BJ (cell line): Measurements from ENCODE around the gene TRPV3. TPM values are rescaled to one million over a fixed set of nuclear protein-coding genes. Genes with fewer than 3 reads are reported as not detected.
A peak's percentile ranks its signal among the peaks of the same experiment; 100 is the strongest.
"Not testable (repeated sequence)": the region's sequence is repeated elsewhere in the genome, so short reads cannot be mapped to it uniquely, and the experiment has no call there.

Source experiments
- CTCF ChIA-PET: fragments of 350-600 bp; formaldehyde crosslinking; extraction: SDS; loops from one replicate; lab custom pipeline; 2021; ENCODE audit warnings: antibody characterized with exemption, inconsistent platforms; lab: Yijun Ruan, JAX
- POLR2A ChIA-PET: fragments of 300-600 bp; sonication (Branson Sonifier 250); formaldehyde crosslinking; extraction: SDS; loops from one replicate; lab custom pipeline; 2021; ENCODE audit warnings: antibody characterized with exemption; lab: Charles Lee
- DNase-seq: peaks from one replicate; pipeline ENCODE4 v3.0.0-alpha.2; 2011; ENCODE audit warnings: low read depth
- H3K27me3 ChIP-seq: 2 replicates; pipeline ENCODE4 v1.6.0; 2011; ENCODE audit warnings: low read length; ENCODE audit not compliant: control insufficient read depth, insufficient read depth
- H3K36me3 ChIP-seq: 2 replicates; pipeline ENCODE4 v1.5.1; 2011; ENCODE audit warnings: low read length; ENCODE audit not compliant: control insufficient read depth, insufficient read depth
- H3K4me3 ChIP-seq: 2 replicates; pipeline ENCODE4 v1.5.1; 2011; ENCODE audit warnings: low read depth, mild to moderate bottlenecking, control low read depth, low read length
- polyA plus RNA-seq: library from polyadenylated mRNA; depleted of rRNA; stranded (reverse); fragments of >200 nt; gene quantifications from 2 replicates; pipeline ENCODE4 v1.2.3, GENCODE V29; 2011
- TF ChIP-seq, protein P1 (sequence below): IDR thresholded peaks from 2 replicates; pipeline ENCODE4 v1.5.1; 2011; ENCODE audit warnings: low read depth, mild to moderate bottlenecking, control low read depth, inconsistent platforms, low read length, moderate library complexity; ENCODE audit not compliant: insufficient read depth

TRPV3 gene
- polyA plus RNA-seq, 1 experiment, result 0.56 TPM

DNA sequence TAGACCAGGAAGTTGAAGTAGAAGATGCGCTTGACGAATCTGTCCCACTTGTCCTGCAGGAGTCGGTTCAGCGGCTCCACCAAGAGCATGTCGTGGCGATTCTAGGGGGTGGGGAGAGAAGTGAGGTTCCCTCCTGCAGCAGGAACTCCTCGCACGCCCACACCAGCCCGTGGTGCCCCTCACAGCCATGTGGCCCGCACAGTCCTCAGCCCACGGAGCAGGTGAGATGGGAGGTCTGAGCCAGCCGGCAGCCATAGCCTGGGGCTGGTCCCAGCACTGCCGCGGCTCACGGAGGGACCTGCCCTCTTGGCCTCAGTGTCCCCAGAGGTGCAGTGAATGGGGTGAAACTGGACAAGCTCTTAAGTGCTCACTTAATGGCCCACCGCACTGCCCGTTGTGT is 28.2 kb upstream of the TRPV3 start:
- no peak for DNase-seq
- TF ChIP-seq, protein P1, sequence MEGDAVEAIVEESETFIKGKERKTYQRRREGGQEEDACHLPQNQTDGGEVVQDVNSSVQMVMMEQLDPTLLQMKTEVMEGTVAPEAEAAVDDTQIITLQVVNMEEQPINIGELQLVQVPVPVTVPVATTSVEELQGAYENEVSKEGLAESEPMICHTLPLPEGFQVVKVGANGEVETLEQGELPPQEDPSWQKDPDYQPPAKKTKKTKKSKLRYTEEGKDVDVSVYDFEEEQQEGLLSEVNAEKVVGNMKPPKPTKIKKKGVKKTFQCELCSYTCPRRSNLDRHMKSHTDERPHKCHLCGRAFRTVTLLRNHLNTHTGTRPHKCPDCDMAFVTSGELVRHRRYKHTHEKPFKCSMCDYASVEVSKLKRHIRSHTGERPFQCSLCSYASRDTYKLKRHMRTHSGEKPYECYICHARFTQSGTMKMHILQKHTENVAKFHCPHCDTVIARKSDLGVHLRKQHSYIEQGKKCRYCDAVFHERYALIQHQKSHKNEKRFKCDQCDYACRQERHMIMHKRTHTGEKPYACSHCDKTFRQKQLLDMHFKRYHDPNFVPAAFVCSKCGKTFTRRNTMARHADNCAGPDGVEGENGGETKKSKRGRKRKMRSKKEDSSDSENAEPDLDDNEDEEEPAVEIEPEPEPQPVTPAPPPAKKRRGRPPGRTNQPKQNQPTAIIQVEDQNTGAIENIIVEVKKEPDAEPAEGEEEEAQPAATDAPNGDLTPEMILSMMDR, result no peak
- ChIA-PET CTCF (no interaction called here), POLR2A (no interaction called here)
- peaks cover 14% of the 10 kb centered on the region for H3K36me3 ChIP-seq
- H3K27me3 ChIP-seq, result no peaks in the 10 kb centered on the region
- H3K4me3 ChIP-seq, result no peak overlapping the region

DNA sequence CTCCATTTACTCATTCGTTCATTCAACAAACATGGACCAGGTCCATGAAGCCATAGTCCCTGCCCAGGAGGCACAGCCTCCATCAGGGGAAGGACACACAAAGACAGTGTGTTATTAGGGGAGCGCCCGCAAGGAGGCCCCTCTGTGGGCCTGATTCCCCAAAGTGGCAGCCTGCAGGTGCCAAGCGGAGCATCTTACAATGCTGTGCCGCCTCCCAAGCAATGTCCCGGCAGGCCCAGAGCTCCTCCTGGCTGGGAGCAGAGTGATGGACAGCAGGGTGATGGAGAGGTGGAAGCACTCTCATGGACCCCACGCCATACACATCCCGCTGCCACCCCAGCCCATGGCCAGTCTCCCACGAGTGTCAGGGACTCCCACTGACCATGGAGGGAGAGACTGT is 25.8 kb upstream of the TRPV3 start:
- DNase-seq, result no peak

DNA sequence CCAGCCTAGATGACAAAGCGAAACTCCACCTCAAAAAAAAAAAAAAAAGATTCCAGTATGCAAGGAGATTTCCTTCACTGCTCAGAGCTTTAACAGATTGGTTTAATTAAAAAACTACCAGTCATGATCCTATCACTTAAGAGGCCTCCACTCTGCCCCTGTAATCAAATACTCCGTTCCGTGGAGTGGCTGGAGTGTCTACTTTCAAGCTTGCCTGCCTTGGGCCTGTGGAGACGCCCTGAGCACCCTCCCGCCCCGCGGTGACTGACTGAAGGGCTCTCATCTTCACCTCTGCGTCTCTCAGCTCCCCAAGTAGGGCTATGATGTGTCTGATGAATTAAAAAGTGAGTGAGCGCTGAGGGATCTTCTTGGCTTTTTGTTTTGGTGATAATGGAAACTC is 25.3 kb upstream of the TRPV3 start:
- TF ChIP-seq, protein P1, result no peak
- Histone ChIP-seq H3K36me3 (peaks cover 5% of the 10 kb centered on the region), H3K27me3 (no peaks in the 10 kb centered on the region), H3K4me3 (no peak overlapping the region)
- POLR2A ChIA-PET, result no interaction called here
- CTCF ChIA-PET, result interaction anchor here (0.6 kb wide), 1 partner anchor 20 kb away, joined by 3 read pairs; no protein-coding TSS in a partner anchor
- no peak for DNase-seq

More for the DNA sequence above, 25.8 kb upstream of the TRPV3 start:
- POLR2A ChIA-PET, result no interaction called here
- CTCF ChIA-PET, result interaction anchor here (1.1 kb wide), 1 partner anchor 12 kb away, joined by 3 read pairs; no protein-coding TSS in a partner anchor
- Histone ChIP-seq H3K4me3 (no peak overlapping the region), H3K27me3 (no peaks in the 10 kb centered on the region), H3K36me3 (peaks cover 7% of the 10 kb centered on the region)
- TF ChIP-seq, protein P1, result no peak

DNA sequence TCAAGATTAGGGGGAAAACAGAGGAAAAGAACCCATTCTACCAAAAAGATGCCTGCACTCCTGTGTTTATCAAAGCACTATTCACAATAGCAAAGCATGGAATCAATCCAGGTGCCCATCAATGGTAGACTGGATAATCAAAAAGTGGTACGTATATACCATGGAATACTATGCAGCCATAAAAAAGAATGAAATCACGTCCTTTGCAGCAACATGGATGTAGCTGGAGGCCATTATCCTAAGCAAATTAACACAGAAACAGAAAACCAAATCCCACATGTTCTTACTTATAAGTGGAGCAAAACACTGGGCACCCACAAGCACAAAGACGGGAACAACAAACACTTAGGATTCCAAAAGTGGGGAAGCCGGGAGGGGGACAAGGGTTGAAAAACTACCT is 21.1 kb upstream of the TRPV3 start:
- H3K27me3 ChIP-seq, POLR2A ChIA-PET, DNase-seq, H3K36me3 ChIP-seq, CTCF ChIA-PET, H3K4me3 ChIP-seq: not testable (repeated sequence)

DNA sequence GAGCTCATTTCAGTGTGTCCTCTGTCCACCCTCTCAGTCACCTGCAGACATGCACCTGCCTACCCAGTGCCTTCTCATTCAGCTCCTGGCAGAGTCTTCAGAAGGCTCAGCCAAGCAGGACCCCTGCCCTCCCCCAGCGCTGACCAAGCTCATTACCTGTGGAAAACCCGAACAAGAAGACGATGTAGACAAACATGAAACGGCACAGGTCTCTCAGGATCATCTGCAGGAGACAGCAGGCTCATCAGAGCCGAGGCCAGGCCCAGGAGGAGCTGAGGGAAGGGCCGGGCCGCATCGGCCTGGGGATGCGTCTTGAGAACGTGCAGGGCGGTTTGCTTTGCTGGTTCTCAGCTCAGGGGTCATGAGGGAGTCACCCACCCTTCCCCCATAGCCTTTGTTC is 19.4 kb upstream of the TRPV3 start:
- TF ChIP-seq, protein P1, result no peak
- H3K27me3 ChIP-seq, result no peaks in the 10 kb centered on the region
- no peak for DNase-seq
- peaks cover 5% of the 10 kb centered on the region for H3K36me3 ChIP-seq
- no peak overlapping the region for H3K4me3 ChIP-seq
- ChIA-PET CTCF (no interaction called here), POLR2A (no interaction called here)

DNA sequence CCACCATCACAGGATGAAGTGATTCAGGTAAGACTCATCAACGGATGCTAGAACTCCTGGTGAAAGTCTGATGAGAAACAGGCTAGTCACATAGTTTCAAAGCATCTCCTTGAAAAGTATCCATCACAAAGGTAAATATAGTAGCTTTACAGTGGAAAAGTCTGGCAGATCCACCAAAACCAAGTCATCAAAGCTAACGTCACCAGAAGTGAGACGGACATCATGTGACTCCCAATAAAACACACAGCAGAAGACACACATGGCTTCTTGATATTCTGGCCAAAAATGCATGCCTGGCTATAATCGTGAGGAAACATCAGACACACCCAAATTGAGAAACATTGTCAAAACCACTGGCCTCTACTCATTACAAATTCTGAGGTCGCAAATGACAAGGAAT is 17.9 kb upstream of the TRPV3 start:
- peak; percentile 90 for DNase-seq
- TF ChIP-seq, protein P1, result no peak
- Histone ChIP-seq H3K36me3 (peaks cover 8% of the 10 kb centered on the region), H3K27me3 (no peaks in the 10 kb centered on the region), H3K4me3 (no peak overlapping the region)
- POLR2A ChIA-PET, result no interaction called here
- CTCF ChIA-PET, result interaction anchor here (0.6 to 1.2 kb wide), 3 partner anchors 17 to 527 kb away, joined by 3 read pairs; no protein-coding TSS in a partner anchor
